ENCODE data around the gene KCNS1. TPM values are rescaled to one million over a fixed set of nuclear protein-coding genes. Genes with fewer than 3 reads are reported as not detected.

Gene KCNS1
- total RNA-seq, 4 donors from 2014 or later = 1.0 to 5.5 (median 2.3) TPM

DNA sequence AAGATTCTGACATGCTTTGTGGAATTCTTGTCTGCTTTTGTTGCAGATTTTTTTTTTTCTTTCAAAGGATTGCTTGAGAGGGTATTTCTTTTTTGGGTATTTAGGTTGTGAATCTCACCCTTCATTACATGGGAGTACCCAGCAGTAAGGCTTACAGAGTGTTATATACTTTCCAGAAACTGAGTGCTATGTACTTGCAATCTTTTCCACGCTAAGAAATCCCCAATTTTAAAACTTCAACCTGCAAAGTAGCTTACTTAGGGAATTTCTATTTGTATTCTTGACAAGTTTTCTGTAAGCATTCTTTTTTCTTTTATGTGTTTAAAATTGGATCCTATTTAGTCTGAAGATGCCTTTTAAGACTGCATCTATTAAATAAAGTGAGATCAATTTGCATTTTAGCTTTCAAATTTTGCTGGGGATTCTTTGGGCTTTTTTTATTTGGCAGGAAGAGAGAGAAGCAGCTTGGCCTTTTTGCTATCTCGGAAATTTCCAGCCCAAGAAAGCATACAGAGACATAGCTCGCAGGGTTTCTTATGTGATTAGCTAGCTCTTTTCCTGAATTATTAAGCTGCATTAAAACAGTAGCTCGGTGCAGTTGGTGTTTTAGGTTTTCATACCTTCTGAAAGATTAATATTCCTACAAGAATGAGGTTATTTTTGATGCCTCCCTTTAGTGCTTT lies 42.6 kb downstream of the KCNS1 start:
- Histone ChIP-seq H3K4me1 (peaks cover 10% of the 10 kb centered on the region), H3K27me3 (no peaks in the 10 kb centered on the region), H3K4me3 (no peak overlapping the region), H3K9me3 (no peaks in the 10 kb centered on the region), H3K36me3 (peaks cover 8% of the 10 kb centered on the region), H3K27ac (no peak overlapping the region)
- WGBS = 63% methylated on average over 4 of the region's 4 CpGs
- no peak for DNase-seq (ENCODE audit: low spot score in 2 of 2)
- TF ChIP-seq POLR2AphosphoS5 (IDR thresholded peaks at IDR 0.05) (no peak), EP300 (IDR thresholded peaks at IDR 0.05) (no peak)
- TF ChIP-seq, protein P1, sequence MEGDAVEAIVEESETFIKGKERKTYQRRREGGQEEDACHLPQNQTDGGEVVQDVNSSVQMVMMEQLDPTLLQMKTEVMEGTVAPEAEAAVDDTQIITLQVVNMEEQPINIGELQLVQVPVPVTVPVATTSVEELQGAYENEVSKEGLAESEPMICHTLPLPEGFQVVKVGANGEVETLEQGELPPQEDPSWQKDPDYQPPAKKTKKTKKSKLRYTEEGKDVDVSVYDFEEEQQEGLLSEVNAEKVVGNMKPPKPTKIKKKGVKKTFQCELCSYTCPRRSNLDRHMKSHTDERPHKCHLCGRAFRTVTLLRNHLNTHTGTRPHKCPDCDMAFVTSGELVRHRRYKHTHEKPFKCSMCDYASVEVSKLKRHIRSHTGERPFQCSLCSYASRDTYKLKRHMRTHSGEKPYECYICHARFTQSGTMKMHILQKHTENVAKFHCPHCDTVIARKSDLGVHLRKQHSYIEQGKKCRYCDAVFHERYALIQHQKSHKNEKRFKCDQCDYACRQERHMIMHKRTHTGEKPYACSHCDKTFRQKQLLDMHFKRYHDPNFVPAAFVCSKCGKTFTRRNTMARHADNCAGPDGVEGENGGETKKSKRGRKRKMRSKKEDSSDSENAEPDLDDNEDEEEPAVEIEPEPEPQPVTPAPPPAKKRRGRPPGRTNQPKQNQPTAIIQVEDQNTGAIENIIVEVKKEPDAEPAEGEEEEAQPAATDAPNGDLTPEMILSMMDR (IDR thresholded peaks at IDR 0.05) = no peak

- no peak overlapping the region for H3K4me3 ChIP-seq
- H3K36me3 ChIP-seq = peaks cover 8% of the 10 kb centered on the region
- H3K27ac ChIP-seq = no peak overlapping the region
- H3K27me3 ChIP-seq = no peaks in the 10 kb centered on the region
- 53% methylated on average over 5 of the region's 8 CpGs for WGBS
- H3K4me1 ChIP-seq = peaks cover 15% of the 10 kb centered on the region
- DNase-seq (ENCODE audit: low spot score in 2 of 2) = no peak
- H3K9me3 ChIP-seq = no peaks in the 10 kb centered on the region
- TF ChIP-seq POLR2A (IDR thresholded peaks at IDR 0.05) (no peak), EP300 (IDR thresholded peaks at IDR 0.05) (no peak), POLR2AphosphoS5 (IDR thresholded peaks at IDR 0.05) (no peak)
- TF ChIP-seq, protein P1 (IDR thresholded peaks at IDR 0.05) = no peak
Measured at GRCh38 chr20:45056473-45057173, 44.3 kb downstream of the KCNS1 start.

DNA sequence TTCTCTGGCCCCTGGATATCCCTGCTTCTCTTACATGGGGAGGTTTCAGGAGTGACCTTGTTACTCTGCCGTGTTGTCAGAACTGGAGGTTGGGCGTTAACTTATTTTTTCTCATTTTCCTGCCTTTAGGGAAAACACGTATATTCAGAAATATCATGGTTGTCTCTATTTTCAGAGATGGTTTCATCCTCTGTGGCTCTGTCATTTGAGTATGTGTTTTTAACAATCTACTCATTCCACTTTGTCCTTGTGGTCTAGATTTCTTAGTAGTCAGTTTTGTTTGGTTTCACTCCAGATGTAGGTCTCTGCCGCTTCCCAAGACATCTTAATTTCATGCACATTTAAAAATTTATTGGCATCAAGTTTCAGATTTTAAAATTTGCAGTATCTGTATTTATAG lies 45.9 kb downstream of the KCNS1 start:
- DNase-seq (ENCODE audit: low spot score in 2 of 2) = no peak
- no peak overlapping the region for H3K27ac ChIP-seq
- H3K4me1 ChIP-seq = peaks cover 13% of the 10 kb centered on the region
- peaks cover 8% of the 10 kb centered on the region for H3K36me3 ChIP-seq
- no peak overlapping the region for H3K4me3 ChIP-seq
- TF ChIP-seq EP300 (IDR thresholded peaks at IDR 0.05) (no peak), POLR2A (IDR thresholded peaks at IDR 0.05) (no peak), POLR2AphosphoS5 (IDR thresholded peaks at IDR 0.05) (no peak)
- TF ChIP-seq, protein P1 (IDR thresholded peaks at IDR 0.05) = no peak
- no peaks in the 10 kb centered on the region for H3K9me3 ChIP-seq
- WGBS = 90% methylated on average over 4 of the region's 4 CpGs
- no peaks in the 10 kb centered on the region for H3K27me3 ChIP-seq

GRCh38 chr20:45053430-45054351 lies 47.2 kb downstream of the KCNS1 start:
- H3K4me3 ChIP-seq = no peak overlapping the region
- H3K36me3 ChIP-seq = peaks cover 8% of the 10 kb centered on the region
- no peaks in the 10 kb centered on the region for H3K27me3 ChIP-seq
- no peaks in the 10 kb centered on the region for H3K9me3 ChIP-seq
- H3K4me1 ChIP-seq = peaks cover 18% of the 10 kb centered on the region
- no peak for DNase-seq (ENCODE audit: low spot score in 2 of 2)
- 78% methylated on average over 8 of the region's 8 CpGs for WGBS
- no peak for TF ChIP-seq POLR2AphosphoS5 (IDR thresholded peaks at IDR 0.05)
- peak overlapping the region; percentile 2 for H3K27ac ChIP-seq

DNA sequence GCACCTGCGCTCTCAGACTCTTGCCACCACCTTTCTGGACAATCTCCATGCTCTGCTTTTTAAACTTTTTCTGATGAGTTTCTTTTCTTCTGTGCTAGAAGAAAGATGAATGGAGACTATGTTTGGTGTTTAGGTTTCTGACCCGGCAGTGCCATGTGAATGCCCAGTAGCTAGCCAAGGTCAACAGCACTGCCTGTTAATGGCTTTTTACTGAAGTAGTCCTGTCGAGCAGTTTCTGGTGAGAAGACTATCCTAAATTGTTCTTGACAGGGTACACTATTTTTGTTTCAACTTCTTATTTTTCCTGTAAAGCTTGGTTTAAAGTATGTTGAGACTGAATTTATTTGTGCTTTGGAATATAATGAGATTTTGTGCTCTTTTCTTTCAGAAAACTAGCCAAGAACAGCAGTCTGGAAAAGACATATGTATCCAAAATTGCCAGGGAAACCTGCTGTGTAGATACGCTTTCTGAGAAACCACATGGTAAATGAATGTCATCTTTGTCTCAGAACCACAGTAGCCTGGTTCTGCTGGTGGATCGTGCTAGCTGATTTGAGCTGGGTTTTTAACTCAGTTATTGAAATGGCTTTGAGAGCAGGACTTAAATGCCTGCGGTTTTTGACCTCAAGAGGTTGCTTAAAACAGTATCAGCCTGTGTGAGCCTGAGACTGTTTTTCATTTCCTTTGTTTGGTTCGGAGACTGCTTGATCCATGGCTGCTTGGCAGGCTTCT lies 48.1 kb downstream of the KCNS1 start:
- Histone ChIP-seq H3K9me3 (no peaks in the 10 kb centered on the region), H3K36me3 (peaks cover 8% of the 10 kb centered on the region), H3K4me3 (no peak overlapping the region), H3K4me1 (peaks cover 18% of the 10 kb centered on the region), H3K27me3 (no peaks in the 10 kb centered on the region), H3K27ac (peak overlapping the region; percentile 2)
- WGBS = 66% methylated on average over 7 of the region's 7 CpGs
- DNase-seq (ENCODE audit: low spot score in 2 of 2) = no peak
- TF ChIP-seq, protein P1 (IDR thresholded peaks at IDR 0.05) = no peak
- TF ChIP-seq EP300 (IDR thresholded peaks at IDR 0.05) = no peak
- no peak for TF ChIP-seq POLR2AphosphoS5 (IDR thresholded peaks at IDR 0.05)
- TF ChIP-seq POLR2A (IDR thresholded peaks at IDR 0.05) = no peak

Data from suprapubic skin (tissue), 4 donors.